HEK293 (cell line): ENCODE data around the gene TNFAIP8.
"Not testable (repeated sequence)": the region's sequence is repeated elsewhere in the genome, so short reads cannot be mapped to it uniquely, and the experiment has no call there.

Experiments used
- CTCF ChIA-PET: fragments of 350-600 bp; formaldehyde crosslinking; extraction: SDS; loops from one replicate; lab custom pipeline; 2021; ENCODE audit warnings: antibody characterized with exemption; lab: Yijun Ruan, JAX
- POLR2A ChIA-PET: fragments of 300-600 bp; formaldehyde crosslinking; extraction: SDS; loops from one replicate; lab custom pipeline; 2020; ENCODE audit warnings: antibody characterized with exemption, inconsistent platforms; lab: Yijun Ruan, JAX
- H3K27ac ChIP-seq: fragments of 200-500 bp; sonication (Bioruptor generic); 2 replicates; pipeline ENCODE4 v1.5.1; 2014; ENCODE audit warnings: low read depth, low read length, control low read depth, inconsistent platforms; ENCODE audit errors: extremely low read depth
- H3K36me3 ChIP-seq, 2 experiments: fragments of 200-500 bp in 1 of 2; sonication (Bioruptor generic) in 1 of 2; 1 replicate in 1 of 2; 2 replicates in 1 of 2; pipeline ENCODE4 v1.5.1; 2014 to 2017; ENCODE audit warnings: inconsistent platforms in 2 of 2, low read length in 2 of 2; ENCODE audit not compliant: control insufficient read depth in 2 of 2, insufficient read depth in 1 of 2
- H3K4me1 ChIP-seq: fragments of 200-500 bp; sonication (Bioruptor generic); 2 replicates; pipeline ENCODE4 v1.5.1; 2014; ENCODE audit warnings: mild to moderate bottlenecking, low read length, inconsistent platforms; ENCODE audit not compliant: control insufficient read depth, insufficient read depth
- H3K4me3 ChIP-seq: 2 replicates; pipeline ENCODE4 v1.5.1; 2011; ENCODE audit warnings: low read depth, mild to moderate bottlenecking, control low read depth, low read length, moderate library complexity
- H3K9me3 ChIP-seq: fragments of 200-500 bp; sonication (Bioruptor generic); 2 replicates; pipeline ENCODE4 v1.5.1; 2014; ENCODE audit warnings: low read depth, low read length, inconsistent platforms; ENCODE audit not compliant: control insufficient read depth, insufficient read depth
- BCL6B ChIP-seq: fragments of 450-650 bp; formaldehyde crosslinking; IDR thresholded peaks from 2 replicates; pipeline ENCODE4 v1.5.1; 2017; ENCODE audit warnings: missing biosample characterization, missing genetic modification characterization
- IKZF3 ChIP-seq: fragments of 450-650 bp; IDR thresholded peaks from 2 replicates; pipeline ENCODE4 v1.5.0; 2018; ENCODE audit warnings: missing biosample characterization, mild to moderate bottlenecking, missing genetic modification characterization, moderate library complexity
- MZF1 ChIP-seq: fragments of 450-650 bp; formaldehyde crosslinking; IDR thresholded peaks from 2 replicates; pipeline ENCODE4 v1.5.1; 2017; ENCODE audit warnings: missing biosample characterization, missing genetic modification characterization, borderline replicate concordance
- OSR2 ChIP-seq: fragments of 450-650 bp; formaldehyde crosslinking; IDR thresholded peaks from 2 replicates; pipeline ENCODE4 v1.5.1; 2016; ENCODE audit warnings: missing biosample characterization, missing genetic modification characterization
- PRDM10 ChIP-seq: fragments of 450-650 bp; formaldehyde crosslinking; IDR thresholded peaks from 2 replicates; pipeline ENCODE4 v1.5.1; 2016; ENCODE audit warnings: missing biosample characterization, missing genetic modification characterization
- SP2 ChIP-seq: fragments of 450-650 bp; formaldehyde crosslinking; IDR thresholded peaks from 2 replicates; pipeline ENCODE4 v1.5.1; 2016; ENCODE audit warnings: missing biosample characterization, missing genetic modification characterization
- SP7 ChIP-seq: fragments of 450-650 bp; formaldehyde crosslinking; IDR thresholded peaks from 2 replicates; pipeline ENCODE4 v1.5.1; 2016; ENCODE audit warnings: missing biosample characterization, missing genetic modification characterization
- TRIM28 ChIP-seq: IDR thresholded peaks from 2 replicates; pipeline ENCODE4 v1.6.1; 2011; ENCODE audit warnings: low read length, control low read depth, borderline replicate concordance
- ZBTB6 ChIP-seq: fragments of 450-650 bp; formaldehyde crosslinking; IDR thresholded peaks from 2 replicates; pipeline ENCODE4 v1.5.1; 2017; ENCODE audit warnings: missing biosample characterization, missing genetic modification characterization
- ZFP3 ChIP-seq: fragments of 450-650 bp; formaldehyde crosslinking; IDR thresholded peaks from 2 replicates; pipeline ENCODE4 v1.5.1; 2016; ENCODE audit warnings: low read depth, missing biosample characterization, missing genetic modification characterization
- ZNF133 ChIP-seq: fragments of 450-650 bp; formaldehyde crosslinking; IDR thresholded peaks from 2 replicates; pipeline ENCODE4 v1.5.1; 2016; ENCODE audit warnings: missing biosample characterization, missing genetic modification characterization
- ZNF169 ChIP-seq: fragments of 450-650 bp; formaldehyde crosslinking; IDR thresholded peaks from 2 replicates; pipeline ENCODE4 v1.5.1; 2016; ENCODE audit warnings: missing biosample characterization, missing genetic modification characterization
- ZNF175 ChIP-seq: fragments of 450-650 bp; formaldehyde crosslinking; IDR thresholded peaks from 2 replicates; pipeline ENCODE4 v1.5.1; 2016; ENCODE audit warnings: missing biosample characterization, missing genetic modification characterization
- ZNF274 ChIP-seq, 2 experiments: fragments of 200-500 bp in 1 of 2; fragments of 450-650 bp in 1 of 2; sonication (Bioruptor generic) in 1 of 2; formaldehyde crosslinking in 1 of 2; IDR thresholded peaks; 2 replicates each; pipeline versions ENCODE4 v1.5.1 to v1.6.1; 2014 to 2016; ENCODE audit warnings: borderline replicate concordance in 1 of 2, inconsistent platforms in 1 of 2, low read length in 1 of 2, missing biosample characterization in 1 of 2, missing genetic modification characterization in 1 of 2
- ZNF341 ChIP-seq: fragments of 450-650 bp; formaldehyde crosslinking; IDR thresholded peaks from 2 replicates; pipeline ENCODE4; 2016; ENCODE audit warnings: low read depth, missing biosample characterization, missing genetic modification characterization
- ZNF404 ChIP-seq: fragments of 450-650 bp; formaldehyde crosslinking; IDR thresholded peaks from 2 replicates; pipeline ENCODE4 v1.5.1; 2017; ENCODE audit warnings: missing biosample characterization, missing genetic modification characterization
- ZNF571 ChIP-seq: fragments of 450-650 bp; formaldehyde crosslinking; IDR thresholded peaks from 2 replicates; pipeline ENCODE4 v1.5.0; 2017; ENCODE audit warnings: missing biosample characterization, missing genetic modification characterization
- ZNF596 ChIP-seq: fragments of 450-650 bp; IDR thresholded peaks from 2 replicates; pipeline ENCODE4 v1.5.0; 2018; ENCODE audit warnings: missing biosample characterization, mild to moderate bottlenecking, missing genetic modification characterization, moderate library complexity
- ZNF600 ChIP-seq: fragments of 450-650 bp; formaldehyde crosslinking; IDR thresholded peaks from 2 replicates; pipeline ENCODE4 v1.5.1; 2016; ENCODE audit warnings: missing biosample characterization, missing genetic modification characterization
- ZNF654 ChIP-seq: fragments of 450-650 bp; formaldehyde crosslinking; IDR thresholded peaks from 2 replicates; pipeline ENCODE4 v1.5.1; 2016; ENCODE audit warnings: low read depth, missing biosample characterization, missing genetic modification characterization

TNFAIP8 gene

GRCh38 chr5:119435436-119436132 is 79.8 kb downstream of the TNFAIP8 start (continued):
- TF ChIP-seq ZNF654 (tag by site-specific recombination) (peak; percentile 44), ZNF596 (tag by site-specific recombination) (no peak), ZNF571 (tag by site-specific recombination) (no peak), IKZF3 (tag by site-specific recombination) (no peak), TRIM28 (0 out of 2 replicates have a peak, but pooled peaks have one; percentile 55), OSR2 (no peak), ZFP3 (tag by site-specific recombination) (no peak), SP2 (tag by site-specific recombination) (no peak), ZNF404 (no peak)

- H3K9me3 ChIP-seq, H3K27ac ChIP-seq, H3K36me3 ChIP-seq, H3K4me1 ChIP-seq, POLR2A ChIA-PET, H3K4me3 ChIP-seq: not testable (repeated sequence)
- CTCF ChIA-PET, result interaction anchor here (0.6 to 0.7 kb wide), 2 partner anchors 314 to 416 kb away, joined by 3 to 5 read pairs; no protein-coding TSS in a partner anchor
- peak; percentile 93 for TF ChIP-seq ZNF596 (tag by site-specific recombination)
Measured at GRCh38 chr5:119437785-119438586, 82.2 kb downstream of the TNFAIP8 start.

GRCh38 chr5:119438587-119438917 is 82.7 kb downstream of the TNFAIP8 start:
- H3K27ac ChIP-seq, H3K36me3 ChIP-seq, H3K4me3 ChIP-seq, H3K4me1 ChIP-seq, CTCF ChIA-PET, POLR2A ChIA-PET, H3K9me3 ChIP-seq: not testable (repeated sequence)
- TF ChIP-seq PRDM10 (tag by site-specific recombination), result peak; percentile 80

- H3K36me3 ChIP-seq, result no peaks in the 10 kb centered on the region
- H3K9me3 ChIP-seq, result no peaks in the 10 kb centered on the region
- ChIA-PET POLR2A (no interaction called here), CTCF (no interaction called here)
- H3K4me3 ChIP-seq, result no peak overlapping the region
- no peaks in the 10 kb centered on the region for H3K4me1 ChIP-seq
- no peak overlapping the region for H3K27ac ChIP-seq
- TF ChIP-seq ZNF654 (tag by site-specific recombination), result no peak
- 0 out of 2 replicates have a peak, but pooled peaks have one; percentile 14 for TF ChIP-seq ZNF600 (tag by site-specific recombination)
- TF ChIP-seq MZF1 (tag by site-specific recombination), result no peak
- 0 out of 2 replicates have a peak, but pooled peaks have one; percentile 12 for TF ChIP-seq ZNF341 (tag by site-specific recombination)
- TF ChIP-seq ZNF274 (IDR thresholded peaks at IDR 0.05; ENCODE audit: low read length), result no peak
- no peak for TF ChIP-seq ZNF274 (tag by site-specific recombination; IDR thresholded peaks at IDR 0.05; ENCODE audit: borderline replicate concordance)
- no peak for TF ChIP-seq ZNF175
- TF ChIP-seq ZNF169 (tag by site-specific recombination), result no peak
- no peak for TF ChIP-seq ZBTB6
- no peak for TF ChIP-seq ZNF133
- TF ChIP-seq BCL6B, result no peak
- TF ChIP-seq SP7 (tag by site-specific recombination), result no peak
Measured at GRCh38 chr5:119439140-119439631, 83.4 kb downstream of the TNFAIP8 start.
